Kidney (tissue), 14 donors: ENCODE results near the gene MAML3. TPM values are rescaled to one million over a fixed set of nuclear protein-coding genes. Genes with fewer than 3 reads are reported as not detected.

Experiments
- DNase-seq, 5 donors: peaks; one replicate each; pipeline ENCODE4 v3.0.0-alpha.2; 2013 to 2020
- FAIRE-seq: peaks from 2 replicates; lab custom pipeline; 2012; peaks lifted over from hg19 to GRCh38; lab: Jason Lieb, UNC
- H3K27ac ChIP-seq, 2 donors: one replicate each; pipeline ENCODE4 v1.7.0; 2013; ENCODE audit warnings: low read depth in 2 of 2, low read length in 2 of 2, inconsistent platforms in 1 of 2
- H3K27me3 ChIP-seq: one replicate; pipeline ENCODE4 v1.7.1; 2013; ENCODE audit warnings: low read length, inconsistent platforms; ENCODE audit not compliant: control insufficient read depth, insufficient read depth
- H3K36me3 ChIP-seq, 3 donors: one replicate each; pipeline versions ENCODE4 v1.7.0 to v1.7.1; 2013; ENCODE audit warnings: low read length in 3 of 3, control low read depth in 1 of 3, inconsistent platforms in 1 of 3; ENCODE audit not compliant: insufficient read depth in 3 of 3, control insufficient read depth in 2 of 3
- H3K4me1 ChIP-seq, 3 donors: one replicate each; pipeline versions ENCODE4 v1.7.0 to v1.7.1; 2013; ENCODE audit warnings: low read length in 3 of 3, inconsistent platforms in 1 of 3, low read depth in 1 of 3; ENCODE audit not compliant: control insufficient read depth in 2 of 3, insufficient read depth in 2 of 3
- H3K4me3 ChIP-seq, 3 donors: one replicate each; pipeline versions ENCODE4 v1.7.0 to v1.8.1; 2013; ENCODE audit warnings: low read length in 3 of 3, control low read depth in 1 of 3, inconsistent platforms in 1 of 3
- H3K9ac ChIP-seq, 3 donors: one replicate each; pipeline versions ENCODE4 v1.7.0 to v1.7.1; 2013; ENCODE audit warnings: low read length in 3 of 3, control low read depth in 1 of 3, inconsistent platforms in 1 of 3
- H3K9me3 ChIP-seq, 3 donors: one replicate each; pipeline versions ENCODE4 v1.7.0 to v1.7.1; 2013; ENCODE audit warnings: low read length in 3 of 3, control low read depth in 1 of 3, inconsistent platforms in 1 of 3; ENCODE audit not compliant: control insufficient read depth in 2 of 3, insufficient read depth in 1 of 3
- intact Hi-C: fragments of 100-400 bp; cut with DNase I; formaldehyde crosslinking; loops from one replicate; pipeline ENCODE4 v1.11.1; 2022
- polyA plus RNA-seq: library from polyadenylated mRNA; stranded (reverse); fragments of 350-450 nt; fragmentation: Illumina TruSeq; extraction: RNeasy Lipid Tissue Mini Kit (QIAGEN cat#74804); gene quantifications from one replicate; pipeline ENCODE4 v1.2.3, GENCODE V29; 2014; ENCODE audit warnings: low read depth, low replicate concordance; ENCODE audit not compliant: insufficient read depth
- total RNA-seq: library from RNA; stranded (reverse); fragmentation: NEBNext Ultra II Directional; extraction: Animal tissue kit (Norgen Biotek cat#: 25700); gene quantifications from one replicate; pipeline ENCODE4 v1.2.1, GENCODE V29; 2021
- TF ChIP-seq, protein P1 (sequence below): IDR thresholded peaks from 3 replicates; pipeline ENCODE4 v1.5.1; 2012; ENCODE audit warnings: mild to moderate bottlenecking, moderate library complexity, borderline replicate concordance; ENCODE audit not compliant: insufficient read depth; ENCODE audit errors: extremely low read depth
- donor health status: control.
- donor health status: control.
- donor health status: control.
- donor health status: control.
- donor health status: control.
- donor health status: DM: yes; HTN: yes; CAD: no.
- donor health status: Normal renal cell carcinoma (clear cell type).

The MAML3 gene
- total and polyA plus RNA-seq, 2 donors from 2014 or later, result 1.4 to 10.4 TPM

- Histone ChIP-seq H3K9ac (peak overlapping the region; percentile 57 to 92 (median 64)), H3K4me3 (peak overlapping the region; percentile 92 to 98 (median 96)), H3K27ac (peak overlapping the region; percentile 95 to 97), H3K36me3 (no peaks in the 10 kb centered on the region), H3K27me3 (no peaks in the 10 kb centered on the region), H3K4me1 (peaks cover 0 to 5% (median 4%) of the 10 kb centered on the region in 3 donors), H3K9me3 (no peaks in the 10 kb centered on the region)
- no peak for FAIRE-seq
- intact Hi-C loops, result no loop called here
- TF ChIP-seq, protein P1, sequence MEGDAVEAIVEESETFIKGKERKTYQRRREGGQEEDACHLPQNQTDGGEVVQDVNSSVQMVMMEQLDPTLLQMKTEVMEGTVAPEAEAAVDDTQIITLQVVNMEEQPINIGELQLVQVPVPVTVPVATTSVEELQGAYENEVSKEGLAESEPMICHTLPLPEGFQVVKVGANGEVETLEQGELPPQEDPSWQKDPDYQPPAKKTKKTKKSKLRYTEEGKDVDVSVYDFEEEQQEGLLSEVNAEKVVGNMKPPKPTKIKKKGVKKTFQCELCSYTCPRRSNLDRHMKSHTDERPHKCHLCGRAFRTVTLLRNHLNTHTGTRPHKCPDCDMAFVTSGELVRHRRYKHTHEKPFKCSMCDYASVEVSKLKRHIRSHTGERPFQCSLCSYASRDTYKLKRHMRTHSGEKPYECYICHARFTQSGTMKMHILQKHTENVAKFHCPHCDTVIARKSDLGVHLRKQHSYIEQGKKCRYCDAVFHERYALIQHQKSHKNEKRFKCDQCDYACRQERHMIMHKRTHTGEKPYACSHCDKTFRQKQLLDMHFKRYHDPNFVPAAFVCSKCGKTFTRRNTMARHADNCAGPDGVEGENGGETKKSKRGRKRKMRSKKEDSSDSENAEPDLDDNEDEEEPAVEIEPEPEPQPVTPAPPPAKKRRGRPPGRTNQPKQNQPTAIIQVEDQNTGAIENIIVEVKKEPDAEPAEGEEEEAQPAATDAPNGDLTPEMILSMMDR, result no peak
- peak; percentile 97 to 98 (median 98) for DNase-seq
Observed at GRCh38 chr4:140150886-140151698, 2.9 kb downstream of the MAML3 start.

- peak overlapping the region; percentile 45 to 92 (median 73) for H3K9ac ChIP-seq
- intact Hi-C loops, result no loop called here
- H3K27me3 ChIP-seq, result no peaks in the 10 kb centered on the region
- H3K4me3 ChIP-seq, result peak overlapping the region; percentile 68 to 96 (median 80)
- H3K9me3 ChIP-seq, result no peaks in the 10 kb centered on the region
- H3K4me1 ChIP-seq, result peaks cover 0 to 5% (median 4%) of the 10 kb centered on the region in 3 donors
- no peak for DNase-seq
- FAIRE-seq, result no peak
- no peaks in the 10 kb centered on the region for H3K36me3 ChIP-seq
- TF ChIP-seq, protein P1, result no peak
- H3K27ac ChIP-seq, result peak overlapping the region; percentile 95 to 97
Observed at GRCh38 chr4:140150636-140150885, 3.4 kb downstream of the MAML3 start.

GRCh38 chr4:140149846-140150635 is 3.9 kb downstream of the MAML3 start:
- peak overlapping the region; percentile 68 to 96 (median 80) for H3K4me3 ChIP-seq
- H3K27me3 ChIP-seq, result no peaks in the 10 kb centered on the region
- TF ChIP-seq, protein P1, result peak; percentile 4
- no peak for FAIRE-seq
- H3K9me3 ChIP-seq, result no peaks in the 10 kb centered on the region
- H3K9ac ChIP-seq, result peak overlapping the region; percentile 45 to 92 (median 73)
- no peaks in the 10 kb centered on the region for H3K36me3 ChIP-seq
- intact Hi-C loops, result no loop called here
- H3K27ac ChIP-seq, result peak overlapping the region; percentile 95 to 97
- H3K4me1 ChIP-seq, result peaks cover 0 to 5% (median 4%) of the 10 kb centered on the region in 3 donors
- DNase-seq, result peak; percentile 86 to 92 (median 89)
